ENCODE results near the gene APLP2.
A peak's percentile ranks its signal among the peaks of the same experiment; 100 is the strongest.

Gene APLP2

DNA sequence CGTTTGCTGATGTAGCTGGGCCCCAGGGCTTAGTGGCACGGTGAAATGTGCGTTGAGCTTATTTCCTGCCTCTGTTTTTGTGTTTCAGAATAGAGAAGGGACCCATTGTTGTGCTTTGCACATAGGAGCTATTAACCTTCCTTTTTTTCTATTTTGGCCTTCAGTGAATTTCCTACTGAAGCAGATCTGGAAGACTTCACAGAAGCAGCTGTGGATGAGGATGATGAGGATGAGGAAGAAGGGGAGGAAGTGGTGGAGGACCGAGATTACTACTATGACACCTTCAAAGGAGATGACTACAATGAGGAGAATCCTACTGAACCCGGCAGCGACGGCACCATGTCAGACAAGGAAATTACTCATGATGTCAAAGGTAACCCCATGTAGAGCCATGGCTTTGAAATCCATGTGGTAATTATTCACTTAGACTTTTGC, 52.5 kb downstream of the APLP2 start:
- peak; percentile 19 for DNase-seq

DNA sequence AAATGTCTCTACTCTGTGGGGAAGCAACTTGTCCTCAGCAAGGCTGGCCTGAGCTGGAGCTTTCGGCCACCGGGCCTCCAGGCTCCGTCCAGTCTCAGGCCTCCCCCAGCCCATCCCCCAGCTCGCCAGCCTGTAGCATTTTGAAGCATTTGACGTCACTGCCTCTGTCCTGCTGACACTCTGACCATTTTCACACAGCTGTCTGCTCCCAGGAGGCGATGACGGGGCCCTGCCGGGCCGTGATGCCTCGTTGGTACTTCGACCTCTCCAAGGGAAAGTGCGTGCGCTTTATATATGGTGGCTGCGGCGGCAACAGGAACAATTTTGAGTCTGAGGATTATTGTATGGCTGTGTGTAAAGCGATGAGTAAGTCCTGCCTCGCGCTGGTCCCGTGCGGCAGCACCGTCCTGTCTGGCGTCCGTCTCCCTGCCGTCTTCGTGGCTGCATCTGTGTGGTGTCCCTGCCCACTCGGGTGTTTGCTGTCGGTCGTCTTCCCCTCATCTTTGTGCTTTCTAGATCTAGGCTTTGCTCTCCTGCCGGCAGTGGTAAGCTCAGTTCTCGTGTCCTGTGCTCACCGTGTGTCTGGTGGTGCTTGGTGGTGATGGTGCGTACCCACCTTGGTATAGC, 53.8 kb downstream of the APLP2 start:
- no peak for DNase-seq

- peak; percentile 85 for DNase-seq
These were observed 54.4 kb downstream of the APLP2 start for GRCh38 chr11:130124096-130124495.

DNA sequence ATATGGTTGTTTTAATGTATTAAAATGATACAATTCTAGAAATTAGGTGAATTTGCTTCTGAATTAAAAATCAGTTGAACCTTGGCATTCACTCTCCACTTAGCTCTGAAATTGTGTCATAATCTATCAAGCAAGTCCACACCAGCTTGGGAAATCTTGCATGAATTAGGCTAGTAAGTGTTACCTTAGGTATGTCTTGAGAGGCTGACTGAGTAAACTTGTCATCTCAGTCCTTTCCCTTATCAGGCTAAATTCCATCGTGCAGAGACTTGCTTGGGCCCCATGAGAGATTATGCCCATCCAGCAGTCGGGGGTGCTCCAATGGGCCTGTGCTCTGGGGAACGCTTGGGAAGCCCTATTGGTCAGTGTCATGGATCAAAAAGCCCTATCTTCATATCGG, 55.9 kb downstream of the APLP2 start:
- no peak for DNase-seq

GRCh38 chr11:130126516-130126915, 56.8 kb downstream of the APLP2 start:
- no peak for DNase-seq

DNA sequence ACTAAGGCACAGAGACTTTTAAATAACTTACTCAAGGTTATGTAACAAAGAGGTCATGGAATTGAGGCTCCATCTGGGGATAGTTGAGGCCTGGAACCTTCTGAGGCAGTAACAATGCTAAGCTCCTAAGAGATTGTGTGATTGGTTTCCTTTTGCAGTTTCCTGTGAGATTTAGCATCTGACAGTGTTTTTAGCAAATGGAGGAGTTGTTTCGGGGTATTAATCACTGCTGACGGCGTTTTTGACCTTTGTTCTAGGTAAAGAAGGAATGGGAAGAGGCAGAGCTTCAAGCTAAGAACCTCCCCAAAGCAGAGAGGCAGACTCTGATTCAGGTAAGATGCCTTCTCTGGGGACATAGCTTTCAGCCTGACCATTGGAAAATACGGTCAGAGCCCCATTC, 57.8 kb downstream of the APLP2 start:
- DNase-seq = no peak

DNA sequence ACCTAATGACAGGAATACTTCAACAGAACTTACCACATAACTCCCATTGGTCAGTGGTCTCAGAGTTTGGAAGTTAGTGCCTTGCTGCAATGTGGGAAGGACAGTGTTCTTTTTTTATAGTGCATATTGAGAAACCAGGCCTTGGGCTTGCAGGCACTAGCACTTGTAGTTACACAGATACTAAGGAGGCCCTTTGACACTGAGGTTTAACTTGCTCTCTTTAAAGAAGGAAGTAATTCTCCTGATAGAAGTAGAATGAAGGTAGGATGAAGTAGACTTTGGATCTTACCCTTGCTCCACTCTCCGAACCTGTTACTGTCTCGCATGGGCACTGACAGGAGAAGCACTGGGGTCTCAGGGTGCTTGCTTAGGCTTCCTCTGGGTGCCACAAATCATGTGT, 58.9 kb downstream of the APLP2 start:
- no peak for DNase-seq

- DNase-seq = no peak
These were observed 60.2 kb downstream of the APLP2 start for GRCh38 chr11:130129922-130130321.

- DNase-seq = peak; percentile 62
These were observed 62.5 kb downstream of the APLP2 start for GRCh38 chr11:130131961-130132850.

DNA sequence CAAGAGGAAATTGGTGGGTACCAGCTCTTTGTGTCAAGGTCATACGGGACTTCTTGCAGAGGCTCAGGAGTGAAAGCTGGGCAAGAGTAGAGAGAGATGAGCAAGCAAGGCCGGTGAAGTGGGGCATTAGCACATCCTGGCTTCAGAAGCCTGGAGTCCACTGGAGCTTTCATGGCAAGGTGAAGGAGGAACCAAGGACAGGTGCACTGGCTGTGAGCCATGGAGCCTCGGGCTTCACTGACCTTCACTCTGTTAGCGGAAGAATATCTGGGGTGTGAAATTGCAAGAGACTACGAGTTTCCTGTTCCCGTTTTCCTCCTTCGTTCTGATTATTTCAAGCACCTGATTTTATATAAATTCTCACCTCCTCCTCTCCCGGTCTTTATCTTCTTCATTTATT, 64.0 kb downstream of the APLP2 start:
- DNase-seq = no peak

DNA sequence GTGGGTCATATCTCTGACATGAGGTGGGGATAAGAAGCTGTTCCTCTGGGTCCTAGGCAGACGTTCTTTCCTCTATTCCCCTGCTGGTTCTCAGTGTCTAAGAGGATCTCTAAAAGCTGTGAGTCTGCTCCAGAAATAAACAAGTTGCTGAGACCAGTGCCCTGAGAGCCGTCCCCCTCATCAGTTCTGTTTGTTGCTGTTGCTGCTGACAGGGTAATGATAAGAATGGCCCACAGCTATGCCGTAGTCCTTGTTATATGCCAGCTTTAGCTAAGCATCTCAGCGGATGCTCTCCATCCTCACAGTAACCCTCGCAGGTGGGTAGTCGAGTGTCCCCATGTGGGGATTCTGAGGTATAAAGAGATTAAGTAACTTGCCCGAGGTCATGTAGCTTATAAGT, 66.4 kb downstream of the APLP2 start:
- no peak for DNase-seq

GRCh38 chr11:130137999-130138398, 68.3 kb downstream of the APLP2 start:
- no peak for DNase-seq

DNA sequence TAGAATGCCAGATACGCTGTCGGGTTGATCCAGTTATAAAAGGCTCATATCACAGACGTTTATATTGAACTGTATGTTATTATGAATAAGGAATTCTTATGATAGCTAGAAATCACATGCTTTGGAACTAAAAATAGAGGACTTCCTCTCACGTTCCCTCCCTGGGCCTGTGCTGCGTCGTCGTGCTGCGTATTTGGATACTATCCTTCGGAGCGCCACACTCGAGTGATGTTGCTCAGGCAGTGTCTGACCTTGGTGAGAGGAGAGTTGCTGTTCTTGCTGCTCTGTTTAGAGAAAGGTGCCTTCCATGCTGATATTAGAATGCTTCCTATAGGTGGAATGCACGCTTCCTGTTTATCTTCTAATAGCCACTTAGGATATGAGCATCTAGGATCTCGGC, 69.7 kb downstream of the APLP2 start:
- DNase-seq = no peak

- DNase-seq = no peak
These were observed 72.1 kb downstream of the APLP2 start for GRCh38 chr11:130141561-130142341.

- DNase-seq = no peak
These were observed 74.4 kb downstream of the APLP2 start for GRCh38 chr11:130144141-130144540.

- DNase-seq = no peak
These were observed 75.2 kb downstream of the APLP2 start for GRCh38 chr11:130144861-130145281.

DNA sequence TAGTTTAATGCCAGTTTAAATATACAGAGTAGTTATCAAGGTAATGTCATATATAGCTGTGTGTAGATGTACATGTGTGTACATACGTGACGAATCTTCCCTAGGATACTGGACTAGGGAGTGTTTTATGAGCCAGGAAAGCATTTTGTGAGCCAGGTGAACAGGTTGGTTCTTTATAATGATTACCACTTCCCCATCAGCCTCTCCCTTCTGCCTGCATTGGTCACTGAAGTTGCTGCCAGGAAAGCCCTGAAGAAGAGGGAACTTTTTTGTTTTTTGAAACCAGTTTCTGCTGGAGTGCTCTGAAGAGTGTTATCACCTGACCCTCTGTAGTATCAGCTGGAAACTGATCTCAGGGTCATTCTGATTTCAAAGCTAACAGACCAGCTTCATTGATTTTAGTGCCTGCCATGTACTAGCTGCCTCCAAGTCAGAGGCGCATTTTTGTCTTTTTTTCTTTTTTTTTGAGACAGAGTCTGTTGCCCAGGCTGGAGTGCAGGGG, 75.7 kb downstream of the APLP2 start:
- DNase-seq = no peak

DNA sequence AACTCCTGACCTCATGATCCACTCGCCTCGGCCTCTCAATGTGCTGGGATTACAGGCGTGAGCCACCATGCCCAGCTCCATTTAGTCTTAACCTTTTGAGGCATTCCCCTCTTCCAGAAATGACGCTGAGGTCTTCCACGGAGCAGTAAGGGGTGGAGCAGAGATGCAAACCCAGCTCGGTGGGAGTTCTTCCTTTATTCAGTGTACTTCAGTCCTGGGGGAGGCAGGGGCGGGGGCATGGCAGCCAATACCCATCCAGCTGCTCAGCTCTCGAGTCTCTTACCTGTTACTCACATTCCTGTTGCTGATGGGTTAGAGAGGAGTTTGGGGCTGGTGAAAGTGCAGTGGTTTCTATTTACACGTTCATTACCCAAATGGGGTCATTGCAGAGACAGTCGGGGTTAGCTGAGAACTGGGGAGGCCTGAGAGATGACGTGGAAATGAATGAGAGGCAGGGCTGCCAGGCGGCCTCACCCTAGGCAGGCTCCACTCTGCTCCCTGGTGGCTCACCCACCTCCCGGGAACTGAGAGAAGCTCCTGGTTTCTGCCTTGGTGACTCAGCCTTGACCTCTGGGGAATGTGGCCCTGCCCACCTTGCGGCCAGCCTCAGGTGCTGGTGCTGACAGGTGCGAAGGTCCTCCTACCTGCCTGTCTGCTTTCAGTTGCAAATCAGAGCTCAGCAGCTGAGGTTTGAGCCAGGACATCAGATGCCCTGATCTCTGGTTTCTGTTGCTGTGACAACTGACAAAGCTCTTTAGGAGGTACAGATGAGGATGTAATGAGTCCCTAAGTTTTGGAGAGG, 76.5 kb downstream of the APLP2 start:
- DNase-seq = no peak

- DNase-seq = no peak
These were observed 77.1 kb downstream of the APLP2 start for GRCh38 chr11:130146796-130147195.

DNA sequence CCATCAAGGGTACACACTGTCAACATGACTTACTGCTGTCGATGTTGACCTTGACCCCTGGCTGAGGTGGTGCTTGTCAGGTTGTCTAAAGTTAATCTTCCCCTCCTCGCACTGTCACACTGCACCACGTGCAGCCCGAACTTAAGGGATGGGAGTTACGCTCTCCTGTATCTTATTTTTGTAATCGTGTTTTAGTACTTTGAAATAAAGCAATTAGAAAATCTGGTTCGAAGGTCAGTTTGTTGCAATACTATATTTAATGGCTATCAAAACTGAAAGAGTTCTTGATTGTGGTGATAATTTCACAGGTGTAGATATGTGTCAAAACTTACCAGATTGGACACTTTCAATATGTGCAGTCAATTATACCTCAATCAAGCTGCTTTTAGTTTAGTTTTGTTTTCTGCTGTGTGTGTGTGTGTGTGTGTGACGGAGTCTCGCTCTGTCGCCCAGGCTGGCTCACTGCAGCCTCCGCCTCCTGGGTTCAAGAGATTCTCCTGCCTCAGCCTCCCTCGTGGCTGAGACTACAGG, 79.2 kb downstream of the APLP2 start:
- DNase-seq = no peak

DNA sequence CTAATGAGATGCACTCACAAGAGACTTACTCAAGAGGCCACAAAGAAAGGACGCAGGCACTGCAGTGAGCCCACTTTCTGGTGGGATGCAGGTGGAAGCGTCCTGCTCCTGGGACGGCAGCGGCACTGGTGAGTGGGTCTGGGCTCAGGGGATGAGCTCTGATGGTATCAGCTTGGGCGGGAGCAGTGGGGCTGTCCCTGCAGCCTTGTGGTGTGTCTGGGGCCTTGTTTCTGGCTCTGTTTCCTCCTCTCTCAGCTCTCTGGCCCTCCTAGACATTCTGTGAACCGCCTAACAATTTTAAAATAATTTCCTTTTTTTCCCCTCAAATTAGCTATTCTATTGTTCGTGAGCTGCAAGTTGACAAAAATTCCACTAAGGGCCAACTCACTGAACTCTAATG, 81.1 kb downstream of the APLP2 start:
- no peak for DNase-seq

DNA sequence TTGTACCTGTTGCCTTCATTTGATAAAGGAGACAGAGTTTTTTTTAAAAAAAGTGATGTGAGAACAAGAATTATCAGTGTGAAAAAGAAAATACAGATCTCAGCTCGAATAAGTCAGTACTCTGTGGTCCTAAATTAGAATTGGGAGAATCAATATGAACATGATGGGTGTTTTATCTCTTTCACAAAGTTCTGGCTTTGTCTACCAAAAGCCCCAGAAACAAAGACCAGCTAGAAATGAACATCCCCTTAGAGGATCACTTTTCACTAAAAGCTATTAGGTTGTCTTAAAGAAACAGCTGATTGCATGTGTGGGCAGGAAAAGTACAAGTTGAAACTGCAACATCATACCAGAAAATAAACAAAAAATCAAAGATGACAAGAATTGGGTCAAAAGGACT, 81.5 kb downstream of the APLP2 start:
- DNase-seq = no peak

Data from EL (cell line).